HCT116 (cell line): ENCODE measurements around the gene CD164L2.

ENCODE experiments used
- CTCF ChIP-seq, 3 experiments: fragments of 200-600 bp in 1 of 3; sonication (generic) in 1 of 3; IDR thresholded peaks in 2 of 3; conservative IDR thresholded peaks in 1 of 3; 2 replicates each; pipeline ENCODE4 v1.5.1; 2012 to 2017; ENCODE audit warnings: low read depth in 2 of 3, low read length in 2 of 3, antibody characterized with exemption in 1 of 3, borderline replicate concordance in 1 of 3, control low read depth in 1 of 3, mild to moderate bottlenecking in 1 of 3, mixed read lengths in 1 of 3, mixed run types in 1 of 3, moderate library complexity in 1 of 3; ENCODE audit not compliant: insufficient read depth in 1 of 3
- POLR2A ChIP-seq: IDR thresholded peaks from 2 replicates; pipeline ENCODE4 v1.7.0; 2011; ENCODE audit warnings: borderline replicate concordance; ENCODE audit not compliant: insufficient read depth, insufficient read length; ENCODE audit errors: extremely low read depth

- TF ChIP-seq CTCF (IDR thresholded peaks at IDR 0.05 in 2 of 3, conservative IDR thresholded peaks at IDR 0.05 in 1 of 3; ENCODE audit: borderline replicate concordance in 1 of 3, insufficient read depth in 1 of 3, low read depth in 2 of 3, low read length in 2 of 3) (no peak), POLR2A (no peak)
Measured at GRCh38 chr1:27350663-27351540, 32.2 kb downstream of the CD164L2 start.
